ENCODE results near the gene TAF1B. TPM values are rescaled to one million over a fixed set of nuclear protein-coding genes. Genes with fewer than 3 reads are reported as not detected.
A peak's percentile ranks its signal among the peaks of the same experiment; 100 is the strongest.

TAF1B gene
- total and polyA plus RNA-seq, 2 donors (not counting 1 experiment from before 2014, with no cell fraction given): 19.5 to 32.9 TPM

GRCh38 chr2:9844576-9844975 lies 1.3 kb downstream of the TAF1B start:
- peak overlapping the region; percentile 90 for H3K4me2 ChIP-seq (ENCODE audit: extremely low read depth, insufficient read depth, low read length)
- TF ChIP-seq EZH2 (IDR thresholded peaks at IDR 0.05; ENCODE audit: low read length, missing control alignments) (no peak), CTCF (conservative IDR thresholded peaks at IDR 0.05 in 1 of 2, IDR thresholded peaks at IDR 0.05 in 1 of 2; ENCODE audit: low read depth in 1 of 2, low read length in 2 of 2) (no peak)
- H3K79me2 ChIP-seq (ENCODE audit: control insufficient read depth, insufficient read depth, low read length): peaks cover 27% of the 10 kb centered on the region
- H3K9ac ChIP-seq (ENCODE audit: insufficient read depth, low read length): no peak overlapping the region
- peak overlapping the region; percentile 87 for H3K27ac ChIP-seq (ENCODE audit: insufficient read depth, low read length)
- no peaks in the 10 kb centered on the region for H3K9me3 ChIP-seq (ENCODE audit: control insufficient read depth, insufficient read depth, low read depth, low read length)
- peak overlapping the region; percentile 61 to 84 (median 72) for H3K4me3 ChIP-seq (replicated peaks in 1 of 4; ENCODE audit: control extremely low read depth in 1 of 4, insufficient read depth in 1 of 4, low read depth in 3 of 4, low read length in 4 of 4)
- H3K4me1 ChIP-seq (ENCODE audit: control insufficient read depth, extremely low read depth, insufficient read depth, low read length): peaks cover 6% of the 10 kb centered on the region
- DNase-seq (ENCODE audit: low read depth in 2 of 2): peak; percentile 46 to 55
- H3K36me3 ChIP-seq (ENCODE audit: control insufficient read depth, insufficient read depth, low read length): peaks cover 2% of the 10 kb centered on the region
- H3K27me3 ChIP-seq (ENCODE audit: control insufficient read depth, insufficient read depth, low read length): no peaks in the 10 kb centered on the region
- peak overlapping the region; percentile 51 for H2AFZ ChIP-seq (ENCODE audit: low read length)
- no peaks in the 10 kb centered on the region for H4K20me1 ChIP-seq (ENCODE audit: control insufficient read depth, extremely low read depth, insufficient read depth, low read length)

DNA sequence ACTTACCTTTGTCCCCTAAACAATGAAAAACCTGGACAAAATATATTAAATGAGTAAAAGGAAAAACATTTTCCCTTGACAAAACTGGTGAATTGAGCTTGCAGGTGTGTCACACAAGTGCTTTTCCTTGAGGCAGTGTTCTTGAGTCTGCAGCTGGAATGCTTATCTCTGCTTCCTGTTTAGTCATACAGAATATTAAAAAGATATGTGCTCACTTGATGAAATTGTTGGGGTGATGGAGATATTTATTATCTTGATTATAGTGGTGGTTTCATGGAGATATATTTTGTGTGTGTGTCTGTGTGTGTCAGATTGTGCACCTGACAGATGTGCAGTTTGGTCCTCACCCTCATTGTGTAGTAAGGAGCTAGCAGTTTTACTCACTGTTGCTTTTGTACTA lies 3.3 kb downstream of the TAF1B start:
- Histone ChIP-seq H3K27me3 (ENCODE audit: control insufficient read depth, insufficient read depth, low read length) (no peaks in the 10 kb centered on the region), H3K9me3 (ENCODE audit: control insufficient read depth, insufficient read depth, low read depth, low read length) (no peaks in the 10 kb centered on the region), H3K4me3 (replicated peaks in 1 of 4; ENCODE audit: control extremely low read depth in 1 of 4, insufficient read depth in 1 of 4, low read depth in 3 of 4, low read length in 4 of 4) (no peak overlapping the region), H3K9ac (ENCODE audit: insufficient read depth, low read length) (no peak overlapping the region), H3K79me2 (ENCODE audit: control insufficient read depth, insufficient read depth, low read length) (peaks cover 27% of the 10 kb centered on the region), H4K20me1 (ENCODE audit: control insufficient read depth, extremely low read depth, insufficient read depth, low read length) (no peaks in the 10 kb centered on the region), H3K4me1 (ENCODE audit: control insufficient read depth, extremely low read depth, insufficient read depth, low read length) (peaks cover 6% of the 10 kb centered on the region), H3K4me2 (ENCODE audit: extremely low read depth, insufficient read depth, low read length) (peak overlapping the region; percentile 45), H2AFZ (ENCODE audit: low read length) (no peak overlapping the region), H3K36me3 (ENCODE audit: control insufficient read depth, insufficient read depth, low read length) (peaks cover 2% of the 10 kb centered on the region), H3K27ac (ENCODE audit: insufficient read depth, low read length) (no peak overlapping the region)
- TF ChIP-seq CTCF (conservative IDR thresholded peaks at IDR 0.05 in 1 of 2, IDR thresholded peaks at IDR 0.05 in 1 of 2; ENCODE audit: low read depth in 1 of 2, low read length in 2 of 2) (no peak), EZH2 (IDR thresholded peaks at IDR 0.05; ENCODE audit: low read length, missing control alignments) (no peak)
- DNase-seq (ENCODE audit: low read depth in 2 of 2): peak; percentile 19 to 69

DNA sequence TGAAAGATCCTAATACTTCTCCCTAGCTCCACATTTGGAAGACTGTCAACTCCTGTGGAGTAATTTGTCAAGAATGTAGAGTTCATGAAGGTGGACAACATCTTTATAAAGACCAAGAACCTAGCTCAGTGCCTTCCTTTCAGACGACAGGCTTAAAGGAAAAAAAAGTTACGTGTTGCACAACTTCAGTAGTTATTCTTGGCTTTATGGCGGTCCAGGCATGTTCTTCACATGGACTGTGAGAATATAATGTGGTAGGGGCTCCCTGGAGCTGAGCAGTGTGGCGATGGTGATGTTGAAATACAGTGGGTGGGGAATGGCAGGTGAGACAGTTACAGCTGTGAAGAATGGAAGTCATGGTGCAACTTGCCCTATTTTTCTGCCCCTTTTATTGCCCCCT lies 3.9 kb downstream of the TAF1B start:
- H3K4me1 ChIP-seq (ENCODE audit: control insufficient read depth, extremely low read depth, insufficient read depth, low read length): peaks cover 6% of the 10 kb centered on the region

More for the DNA sequence above, 3.9 kb downstream of the TAF1B start:
- Histone ChIP-seq H3K79me2 (ENCODE audit: control insufficient read depth, insufficient read depth, low read length) (peaks cover 27% of the 10 kb centered on the region), H4K20me1 (ENCODE audit: control insufficient read depth, extremely low read depth, insufficient read depth, low read length) (no peaks in the 10 kb centered on the region), H3K9me3 (ENCODE audit: control insufficient read depth, insufficient read depth, low read depth, low read length) (no peaks in the 10 kb centered on the region), H3K27me3 (ENCODE audit: control insufficient read depth, insufficient read depth, low read length) (no peaks in the 10 kb centered on the region), H3K4me2 (ENCODE audit: extremely low read depth, insufficient read depth, low read length) (peak overlapping the region; percentile 26), H2AFZ (ENCODE audit: low read length) (no peak overlapping the region), H3K27ac (ENCODE audit: insufficient read depth, low read length) (no peak overlapping the region), H3K36me3 (ENCODE audit: control insufficient read depth, insufficient read depth, low read length) (peaks cover 2% of the 10 kb centered on the region), H3K9ac (ENCODE audit: insufficient read depth, low read length) (no peak overlapping the region), H3K4me3 (replicated peaks in 1 of 4; ENCODE audit: control extremely low read depth in 1 of 4, insufficient read depth in 1 of 4, low read depth in 3 of 4, low read length in 4 of 4) (no peak overlapping the region)
- no peak for TF ChIP-seq EZH2 (IDR thresholded peaks at IDR 0.05; ENCODE audit: low read length, missing control alignments)
- DNase-seq (ENCODE audit: low read depth in 2 of 2): peak in 1 of 2 donors; percentile 63
